Activated naive CD4-positive, alpha-beta T cell treated with anti-CD3 and anti-CD28 coated beads, Interleukin-2, amount 50 U/mL, for 24 hours (primary cell): ENCODE data around the gene GNRH2.
A peak's percentile ranks its signal among the peaks of the same experiment; 100 is the strongest.
"Not testable (repeated sequence)": the region's sequence is repeated elsewhere in the genome, so short reads cannot be mapped to it uniquely, and the experiment has no call there.

Experiments used
- H3K27ac Mint-ChIP-seq: one replicate; pipeline ENCODE4 v1.8.0; 2021; ENCODE audit warnings: mild to moderate bottlenecking, mixed read lengths
- H3K27me3 Mint-ChIP-seq: one replicate; pipeline ENCODE4 v1.8.0; 2021; ENCODE audit warnings: mixed read lengths
- H3K36me3 Mint-ChIP-seq: one replicate; pipeline ENCODE4 v1.8.0; 2021; ENCODE audit warnings: mixed read lengths
- H3K4me1 Mint-ChIP-seq: one replicate; pipeline ENCODE4 v1.8.0; 2021; ENCODE audit warnings: mixed read lengths
- H3K4me3 Mint-ChIP-seq: one replicate; pipeline ENCODE4 v1.8.0; 2021; ENCODE audit warnings: mild to moderate bottlenecking, mixed read lengths
- H3K9me3 Mint-ChIP-seq: one replicate; pipeline ENCODE4 v1.8.0; 2021; ENCODE audit warnings: mixed read lengths

The GNRH2 gene

GRCh38 chr20:3043322-3043721 is at the start of gene GNRH2:
Gene GNRH2 (plus strand): TSS chr20:3043622. CDS start chr20:3044415, 793 bp downstream.
- Mint-ChIP-seq H3K27ac (peak within 1 kb of the TSS; percentile 46), H3K27me3 (no peaks in the 10 kb centered on the region), H3K4me3 (no peak within 1 kb of the TSS), H3K9me3 (no peaks in the 10 kb centered on the region), H3K4me1 (peaks cover 13% of the 10 kb centered on the region), H3K36me3 (peaks cover 5% of the 10 kb centered on the region)

- peaks cover 6% of the 10 kb centered on the region for H3K36me3 Mint-ChIP-seq
- no peak overlapping the region for H3K4me3 Mint-ChIP-seq
- no peaks in the 10 kb centered on the region for H3K4me1 Mint-ChIP-seq
- H3K27me3 Mint-ChIP-seq: no peaks in the 10 kb centered on the region
- H3K9me3 Mint-ChIP-seq: no peaks in the 10 kb centered on the region
- H3K27ac Mint-ChIP-seq: no peak overlapping the region
These were observed 47.6 kb upstream of the GNRH2 start for GRCh38 chr20:2995796-2996195.

GRCh38 chr20:2998728-2999127 is 44.7 kb upstream of the GNRH2 start:
- Mint-ChIP-seq H3K4me1 (no peaks in the 10 kb centered on the region), H3K36me3 (peaks cover 4% of the 10 kb centered on the region), H3K9me3 (no peaks in the 10 kb centered on the region), H3K27ac (no peak overlapping the region), H3K27me3 (no peaks in the 10 kb centered on the region), H3K4me3 (no peak overlapping the region)

GRCh38 chr20:3000852-3001523 is 42.4 kb upstream of the GNRH2 start:
- Mint-ChIP-seq H3K36me3 (peaks cover 4% of the 10 kb centered on the region), H3K27ac (no peak overlapping the region), H3K4me3 (no peak overlapping the region), H3K4me1 (no peaks in the 10 kb centered on the region), H3K9me3 (no peaks in the 10 kb centered on the region), H3K27me3 (no peaks in the 10 kb centered on the region)

GRCh38 chr20:3003416-3003815 is 40.0 kb upstream of the GNRH2 start:
- Mint-ChIP-seq H3K36me3 (peaks cover 8% of the 10 kb centered on the region), H3K27ac (no peak overlapping the region), H3K4me1 (no peaks in the 10 kb centered on the region)

GRCh38 chr20:3010985-3011723 is 32.3 kb upstream of the GNRH2 start:
- no peak overlapping the region for H3K4me3 Mint-ChIP-seq
- H3K27ac Mint-ChIP-seq: peak overlapping the region; percentile 9
- no peaks in the 10 kb centered on the region for H3K9me3 Mint-ChIP-seq
- H3K36me3 Mint-ChIP-seq: peaks cover 13% of the 10 kb centered on the region
- peaks cover 14% of the 10 kb centered on the region for H3K4me1 Mint-ChIP-seq
- no peaks in the 10 kb centered on the region for H3K27me3 Mint-ChIP-seq

More at GRCh38 chr20:3003416-3003815, 40.0 kb upstream of the GNRH2 start:
- H3K27me3 Mint-ChIP-seq: no peaks in the 10 kb centered on the region
- no peaks in the 10 kb centered on the region for H3K9me3 Mint-ChIP-seq
- no peak overlapping the region for H3K4me3 Mint-ChIP-seq

GRCh38 chr20:3011752-3012151 is 31.7 kb upstream of the GNRH2 start:
- Mint-ChIP-seq H3K27me3 (no peaks in the 10 kb centered on the region), H3K9me3 (no peaks in the 10 kb centered on the region), H3K36me3 (peaks cover 15% of the 10 kb centered on the region), H3K4me3 (no peak overlapping the region), H3K4me1 (peaks cover 14% of the 10 kb centered on the region), H3K27ac (peak overlapping the region; percentile 33)

- no peaks in the 10 kb centered on the region for H3K9me3 Mint-ChIP-seq
- no peak overlapping the region for H3K4me3 Mint-ChIP-seq
- no peak overlapping the region for H3K27ac Mint-ChIP-seq
- no peaks in the 10 kb centered on the region for H3K27me3 Mint-ChIP-seq
- H3K36me3 Mint-ChIP-seq: peaks cover 15% of the 10 kb centered on the region
- H3K4me1 Mint-ChIP-seq: peaks cover 14% of the 10 kb centered on the region
These were observed 29.7 kb upstream of the GNRH2 start for GRCh38 chr20:3013771-3014170.

- H3K27me3 Mint-ChIP-seq: no peaks in the 10 kb centered on the region
- H3K4me3 Mint-ChIP-seq: no peak overlapping the region
- H3K4me1 Mint-ChIP-seq: peaks cover 14% of the 10 kb centered on the region
- H3K27ac Mint-ChIP-seq: no peak overlapping the region
- H3K9me3 Mint-ChIP-seq: no peaks in the 10 kb centered on the region
- H3K36me3 Mint-ChIP-seq: peaks cover 12% of the 10 kb centered on the region
These were observed 29.2 kb upstream of the GNRH2 start for GRCh38 chr20:3014179-3014578.

- Mint-ChIP-seq H3K27ac (peak overlapping the region; percentile 10), H3K4me1 (peaks cover 14% of the 10 kb centered on the region), H3K9me3 (no peaks in the 10 kb centered on the region)
These were observed 28.8 kb upstream of the GNRH2 start for GRCh38 chr20:3014662-3015061.

GRCh38 chr20:3015302-3015701 is 28.1 kb upstream of the GNRH2 start:
- not testable (repeated sequence) for H3K9me3 Mint-ChIP-seq, H3K27me3 Mint-ChIP-seq, H3K4me3 Mint-ChIP-seq, H3K27ac Mint-ChIP-seq
- H3K36me3 Mint-ChIP-seq: peaks cover 12% of the 10 kb centered on the region
- H3K4me1 Mint-ChIP-seq: peaks cover 14% of the 10 kb centered on the region

More at GRCh38 chr20:3014662-3015061, 28.8 kb upstream of the GNRH2 start:
- Mint-ChIP-seq H3K36me3 (peaks cover 12% of the 10 kb centered on the region), H3K4me3 (no peak overlapping the region), H3K27me3 (no peaks in the 10 kb centered on the region)

GRCh38 chr20:3021327-3021726 is 22.1 kb upstream of the GNRH2 start:
- Mint-ChIP-seq H3K36me3 (peaks cover 21% of the 10 kb centered on the region), H3K27ac (no peak overlapping the region), H3K27me3 (no peaks in the 10 kb centered on the region), H3K4me3 (no peak overlapping the region), H3K4me1 (no peaks in the 10 kb centered on the region), H3K9me3 (no peaks in the 10 kb centered on the region)

GRCh38 chr20:3021777-3022176 is 21.6 kb upstream of the GNRH2 start:
- Mint-ChIP-seq H3K4me3 (no peak overlapping the region), H3K4me1 (no peaks in the 10 kb centered on the region), H3K27me3 (no peaks in the 10 kb centered on the region), H3K36me3 (peaks cover 20% of the 10 kb centered on the region), H3K27ac (no peak overlapping the region), H3K9me3 (no peaks in the 10 kb centered on the region)

- H3K27me3 Mint-ChIP-seq, H3K4me3 Mint-ChIP-seq, H3K4me1 Mint-ChIP-seq, H3K9me3 Mint-ChIP-seq: not testable (repeated sequence)
- Mint-ChIP-seq H3K27ac (peak overlapping the region; percentile 59), H3K36me3 (peaks cover 22% of the 10 kb centered on the region)
These were observed 20.6 kb upstream of the GNRH2 start for GRCh38 chr20:3022559-3023490.

- H3K36me3 Mint-ChIP-seq: peaks cover 15% of the 10 kb centered on the region
- H3K27me3 Mint-ChIP-seq: no peaks in the 10 kb centered on the region
- H3K27ac Mint-ChIP-seq: no peak overlapping the region
- H3K9me3 Mint-ChIP-seq: no peaks in the 10 kb centered on the region
- H3K4me1 Mint-ChIP-seq: no peaks in the 10 kb centered on the region
- H3K4me3 Mint-ChIP-seq: no peak overlapping the region
These were observed 15.4 kb upstream of the GNRH2 start for GRCh38 chr20:3027987-3028386.
